LNCaP clone FGC (cell line): ENCODE measurements around the gene STX10.

ENCODE experiments used
- DNase-seq: peaks from one replicate; pipeline ENCODE4 v3.0.0-alpha.2; 2011; ENCODE audit warnings: low read depth
- H3K4me3 ChIP-seq: 2 replicates; pipeline ENCODE4 v1.5.1; 2011; ENCODE audit warnings: mild to moderate bottlenecking, low read depth, low read length, control low read depth
- TF ChIP-seq, protein P1 (sequence below): IDR thresholded peaks from 2 replicates; pipeline ENCODE4 v1.5.1; 2012; ENCODE audit warnings: mild to moderate bottlenecking; ENCODE audit not compliant: control insufficient read depth, insufficient read depth; ENCODE audit errors: extremely low read depth

STX10 gene

DNA sequence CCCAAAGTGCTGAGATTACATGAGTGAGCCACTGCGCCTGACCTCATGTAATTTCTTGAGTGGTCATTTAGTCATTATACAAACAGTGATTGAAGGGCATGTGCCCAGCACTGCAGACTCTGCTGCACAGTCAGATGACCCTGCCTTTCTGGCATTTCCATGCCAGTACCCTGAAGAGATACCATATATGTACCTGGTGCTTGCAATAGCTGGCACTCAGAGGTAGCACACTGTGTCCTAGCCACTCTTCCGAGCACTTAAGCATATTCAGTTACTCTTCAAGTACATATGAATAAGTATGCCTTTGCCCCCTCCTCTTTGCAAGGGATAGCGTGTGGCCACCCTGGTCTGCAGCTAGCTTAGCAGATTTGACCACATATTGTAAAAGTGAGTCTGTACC, 15.5 kb downstream of the STX10 start:
- no peak overlapping the region for H3K4me3 ChIP-seq
- TF ChIP-seq, protein P1, sequence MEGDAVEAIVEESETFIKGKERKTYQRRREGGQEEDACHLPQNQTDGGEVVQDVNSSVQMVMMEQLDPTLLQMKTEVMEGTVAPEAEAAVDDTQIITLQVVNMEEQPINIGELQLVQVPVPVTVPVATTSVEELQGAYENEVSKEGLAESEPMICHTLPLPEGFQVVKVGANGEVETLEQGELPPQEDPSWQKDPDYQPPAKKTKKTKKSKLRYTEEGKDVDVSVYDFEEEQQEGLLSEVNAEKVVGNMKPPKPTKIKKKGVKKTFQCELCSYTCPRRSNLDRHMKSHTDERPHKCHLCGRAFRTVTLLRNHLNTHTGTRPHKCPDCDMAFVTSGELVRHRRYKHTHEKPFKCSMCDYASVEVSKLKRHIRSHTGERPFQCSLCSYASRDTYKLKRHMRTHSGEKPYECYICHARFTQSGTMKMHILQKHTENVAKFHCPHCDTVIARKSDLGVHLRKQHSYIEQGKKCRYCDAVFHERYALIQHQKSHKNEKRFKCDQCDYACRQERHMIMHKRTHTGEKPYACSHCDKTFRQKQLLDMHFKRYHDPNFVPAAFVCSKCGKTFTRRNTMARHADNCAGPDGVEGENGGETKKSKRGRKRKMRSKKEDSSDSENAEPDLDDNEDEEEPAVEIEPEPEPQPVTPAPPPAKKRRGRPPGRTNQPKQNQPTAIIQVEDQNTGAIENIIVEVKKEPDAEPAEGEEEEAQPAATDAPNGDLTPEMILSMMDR, result no peak
- DNase-seq, result no peak

DNA sequence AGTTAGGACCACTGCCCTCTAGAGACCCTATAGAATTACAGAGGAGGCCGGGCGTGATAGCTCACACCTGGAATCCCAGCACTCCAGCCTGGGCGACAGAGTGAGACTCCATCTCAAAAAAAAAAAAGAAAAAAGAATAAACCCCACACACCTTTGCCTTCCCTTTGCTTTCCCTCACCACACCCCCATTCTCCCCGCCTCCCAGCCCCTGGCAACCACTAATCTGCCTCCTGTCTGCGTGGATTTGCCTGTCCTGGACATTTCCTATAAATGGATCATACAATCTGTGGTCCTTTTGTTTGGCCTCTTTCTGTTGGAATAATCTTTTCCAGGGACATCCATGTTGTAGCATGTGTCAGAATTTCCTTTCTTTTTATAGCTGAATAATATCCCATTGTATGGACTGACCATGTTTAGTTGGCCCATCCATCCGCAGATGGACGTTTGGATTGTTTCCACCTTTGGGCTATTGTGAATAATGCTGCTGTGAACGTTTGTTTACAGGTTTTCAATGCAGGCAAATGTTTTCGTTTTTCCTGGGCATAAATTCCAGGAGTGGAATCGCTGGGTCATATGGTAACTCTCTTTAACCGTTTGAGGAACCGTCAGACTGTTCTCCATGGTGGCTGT, 16.8 kb downstream of the STX10 start:
- no peak overlapping the region for H3K4me3 ChIP-seq
- DNase-seq, result no peak
- TF ChIP-seq, protein P1, result no peak

DNA sequence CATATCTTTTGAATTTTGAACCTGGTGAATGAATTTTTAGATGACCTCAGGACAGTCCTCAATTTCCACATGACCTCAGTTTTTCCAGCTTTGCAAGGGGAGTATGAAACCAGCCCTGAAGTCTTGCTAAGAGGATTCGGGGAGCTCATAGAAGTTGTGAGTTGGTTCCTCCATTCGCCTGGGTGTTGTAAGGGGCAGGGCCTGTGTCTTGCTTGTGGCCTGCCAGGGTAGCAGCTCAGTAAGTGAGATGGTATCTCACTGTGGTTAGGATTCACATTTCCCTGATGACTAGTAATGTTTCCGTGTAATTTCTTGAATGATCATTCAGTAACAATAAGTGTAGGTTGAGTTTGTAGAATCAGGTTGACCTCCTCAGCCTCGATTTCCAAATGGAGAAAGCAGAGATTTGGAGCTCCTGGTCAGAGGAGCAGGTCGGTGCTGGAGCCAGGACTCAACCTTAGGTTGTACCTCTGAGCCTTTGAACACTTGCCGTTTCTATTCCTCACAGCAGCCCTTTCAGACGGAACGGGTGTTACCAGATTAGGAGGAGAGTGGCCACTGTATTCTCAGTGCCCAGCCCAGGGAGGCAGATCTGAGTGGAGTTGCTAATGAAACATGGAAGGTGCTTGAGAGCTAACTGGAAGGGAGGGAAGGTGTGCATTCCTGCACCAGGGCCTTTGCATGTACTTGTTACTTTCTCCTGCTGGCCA, 17.5 kb downstream of the STX10 start:
- no peak overlapping the region for H3K4me3 ChIP-seq
- no peak for DNase-seq
- TF ChIP-seq, protein P1, result no peak

DNA sequence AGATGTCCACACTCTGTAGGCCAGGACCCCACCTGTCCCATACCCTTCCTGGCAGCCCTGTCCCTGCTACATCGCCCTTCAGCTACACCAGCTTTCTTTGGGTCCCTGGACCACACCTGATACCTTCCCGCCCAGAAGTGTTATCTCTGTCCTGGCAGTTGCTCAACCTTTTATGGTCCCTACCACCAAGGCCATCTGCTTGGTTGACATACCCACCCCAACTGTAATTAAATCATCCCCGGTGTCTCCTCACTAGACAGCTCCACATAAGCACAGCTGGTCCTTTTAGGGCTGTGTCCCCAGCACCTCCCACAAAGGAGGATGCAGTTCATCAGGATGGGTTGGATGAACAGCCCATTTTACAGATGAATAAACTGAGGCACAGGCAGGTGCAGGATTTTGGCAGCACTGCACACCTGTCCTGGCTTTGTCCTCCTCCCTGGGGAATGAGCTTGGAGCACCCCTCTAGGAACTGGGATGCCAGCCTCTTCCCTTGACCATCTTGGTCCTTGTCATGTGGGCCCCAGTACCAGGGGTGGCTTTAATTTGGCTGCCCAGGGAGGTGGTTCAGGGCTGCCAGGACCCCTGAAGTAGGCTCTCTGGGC, 19.2 kb downstream of the STX10 start:
- no peak for DNase-seq
- H3K4me3 ChIP-seq, result no peak overlapping the region
- TF ChIP-seq, protein P1, result no peak

DNA sequence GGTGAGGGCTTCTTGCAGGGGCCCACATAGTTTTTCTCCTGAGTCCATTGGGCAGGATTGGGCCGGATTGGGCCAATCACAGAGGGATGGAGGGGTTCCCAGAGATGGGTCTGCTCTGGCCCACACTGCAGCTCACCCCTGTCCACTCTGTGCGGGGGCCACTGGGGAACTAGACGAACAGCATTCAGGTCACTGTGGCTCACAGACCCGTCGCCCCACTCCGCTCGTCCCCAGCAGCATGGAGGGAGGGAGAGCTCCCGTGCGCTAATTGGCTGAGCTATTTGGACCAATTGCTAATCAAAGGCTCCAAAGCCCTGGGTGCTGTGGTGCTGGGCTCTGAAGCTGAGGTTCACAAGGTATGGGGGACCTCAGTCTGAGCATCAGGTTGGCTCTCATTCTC, 20.8 kb downstream of the STX10 start:
- TF ChIP-seq, protein P1, result no peak
- no peak for DNase-seq
- no peak overlapping the region for H3K4me3 ChIP-seq

DNA sequence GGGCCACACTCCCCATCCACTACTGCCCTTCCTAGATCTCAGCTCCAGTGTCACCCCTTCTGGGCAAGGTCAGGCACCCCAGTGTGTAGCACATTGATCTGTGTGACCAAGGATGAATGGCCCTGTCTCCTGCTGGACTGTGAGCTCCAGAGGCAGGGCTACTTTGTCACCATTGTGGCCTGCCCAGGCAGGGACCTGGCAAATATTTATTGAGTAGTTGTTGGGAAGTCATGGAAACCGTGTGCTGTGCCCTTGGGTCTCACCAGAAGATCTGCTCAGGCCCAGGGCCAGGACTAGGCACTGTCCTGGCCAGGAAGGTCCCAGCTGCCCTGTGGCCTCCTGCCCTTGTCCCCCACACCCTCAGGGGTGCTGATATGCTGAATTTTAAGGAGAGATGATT, 21.6 kb downstream of the STX10 start:
- TF ChIP-seq, protein P1, result no peak
- H3K4me3 ChIP-seq, result no peak overlapping the region
- no peak for DNase-seq
